ENCODE data around the gene CYP26B1.
A peak's percentile ranks its signal among the peaks of the same experiment; 100 is the strongest.

The CYP26B1 gene

GRCh38 chr2:72124376-72124775, 23.3 kb downstream of the CYP26B1 start:
- DNase-seq (ENCODE audit: low read depth in 2 of 2) = no peak
- TF ChIP-seq, protein P1, sequence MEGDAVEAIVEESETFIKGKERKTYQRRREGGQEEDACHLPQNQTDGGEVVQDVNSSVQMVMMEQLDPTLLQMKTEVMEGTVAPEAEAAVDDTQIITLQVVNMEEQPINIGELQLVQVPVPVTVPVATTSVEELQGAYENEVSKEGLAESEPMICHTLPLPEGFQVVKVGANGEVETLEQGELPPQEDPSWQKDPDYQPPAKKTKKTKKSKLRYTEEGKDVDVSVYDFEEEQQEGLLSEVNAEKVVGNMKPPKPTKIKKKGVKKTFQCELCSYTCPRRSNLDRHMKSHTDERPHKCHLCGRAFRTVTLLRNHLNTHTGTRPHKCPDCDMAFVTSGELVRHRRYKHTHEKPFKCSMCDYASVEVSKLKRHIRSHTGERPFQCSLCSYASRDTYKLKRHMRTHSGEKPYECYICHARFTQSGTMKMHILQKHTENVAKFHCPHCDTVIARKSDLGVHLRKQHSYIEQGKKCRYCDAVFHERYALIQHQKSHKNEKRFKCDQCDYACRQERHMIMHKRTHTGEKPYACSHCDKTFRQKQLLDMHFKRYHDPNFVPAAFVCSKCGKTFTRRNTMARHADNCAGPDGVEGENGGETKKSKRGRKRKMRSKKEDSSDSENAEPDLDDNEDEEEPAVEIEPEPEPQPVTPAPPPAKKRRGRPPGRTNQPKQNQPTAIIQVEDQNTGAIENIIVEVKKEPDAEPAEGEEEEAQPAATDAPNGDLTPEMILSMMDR (IDR thresholded peaks at IDR 0.05; ENCODE audit: low read depth, low read length) = no peak
- no peak overlapping the region for H3K4me3 ChIP-seq (replicated peaks in 1 of 2; ENCODE audit: low read depth in 2 of 2, low read length in 2 of 2)

DNA sequence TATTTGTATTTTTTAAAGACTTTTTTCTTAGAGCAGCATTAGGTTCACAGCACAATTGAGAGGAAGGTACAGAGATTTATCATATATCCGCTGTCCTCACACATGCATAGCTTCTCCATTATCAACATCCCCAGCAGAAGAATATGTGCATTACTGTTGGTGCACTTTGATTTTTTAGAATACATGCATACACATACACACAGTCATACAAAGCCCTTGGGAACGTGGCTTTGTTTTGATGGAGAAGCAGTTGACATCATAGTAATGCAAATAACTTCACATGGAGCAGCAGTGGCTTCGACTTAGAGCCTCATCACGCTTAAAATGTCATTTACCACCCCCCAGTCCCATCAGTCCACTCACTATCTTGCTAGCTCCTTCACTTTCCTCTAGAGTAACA, 26.5 kb downstream of the CYP26B1 start:
- DNase-seq (ENCODE audit: low read depth in 2 of 2) = no peak
- no peak overlapping the region for H3K4me3 ChIP-seq (replicated peaks in 1 of 2; ENCODE audit: low read depth in 2 of 2, low read length in 2 of 2)
- TF ChIP-seq, protein P1 (IDR thresholded peaks at IDR 0.05; ENCODE audit: low read depth, low read length) = no peak

DNA sequence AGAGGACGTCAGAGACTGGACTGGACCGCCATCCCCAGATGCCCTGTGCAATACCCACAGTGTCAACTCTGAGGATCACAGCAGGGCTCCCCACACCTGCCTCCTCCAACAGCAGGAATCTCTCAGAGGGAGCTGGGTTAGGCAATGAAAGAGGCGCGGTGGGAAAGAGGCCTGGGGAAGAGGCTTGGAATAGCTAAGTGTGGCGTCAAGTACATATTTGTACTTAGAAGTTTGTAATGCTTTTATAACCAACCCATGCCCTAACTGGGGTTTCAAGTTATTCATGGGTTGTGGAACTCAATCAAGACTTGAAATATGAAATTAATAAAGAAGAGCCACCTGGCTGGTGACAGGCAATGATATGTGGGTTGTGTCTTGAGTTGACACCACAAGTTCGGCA, 28.7 kb downstream of the CYP26B1 start:
- H3K4me3 ChIP-seq (replicated peaks in 1 of 2; ENCODE audit: low read depth in 2 of 2, low read length in 2 of 2) = no peak overlapping the region
- no peak for DNase-seq (ENCODE audit: low read depth in 2 of 2)
- TF ChIP-seq, protein P1 (IDR thresholded peaks at IDR 0.05; ENCODE audit: low read depth, low read length) = no peak

- DNase-seq (ENCODE audit: low read depth in 2 of 2) = no peak
- H3K4me3 ChIP-seq (replicated peaks in 1 of 2; ENCODE audit: low read depth in 2 of 2, low read length in 2 of 2) = no peak overlapping the region
- TF ChIP-seq, protein P1 (IDR thresholded peaks at IDR 0.05; ENCODE audit: low read depth, low read length) = no peak
Observed at GRCh38 chr2:72118386-72118785, 29.3 kb downstream of the CYP26B1 start.

DNA sequence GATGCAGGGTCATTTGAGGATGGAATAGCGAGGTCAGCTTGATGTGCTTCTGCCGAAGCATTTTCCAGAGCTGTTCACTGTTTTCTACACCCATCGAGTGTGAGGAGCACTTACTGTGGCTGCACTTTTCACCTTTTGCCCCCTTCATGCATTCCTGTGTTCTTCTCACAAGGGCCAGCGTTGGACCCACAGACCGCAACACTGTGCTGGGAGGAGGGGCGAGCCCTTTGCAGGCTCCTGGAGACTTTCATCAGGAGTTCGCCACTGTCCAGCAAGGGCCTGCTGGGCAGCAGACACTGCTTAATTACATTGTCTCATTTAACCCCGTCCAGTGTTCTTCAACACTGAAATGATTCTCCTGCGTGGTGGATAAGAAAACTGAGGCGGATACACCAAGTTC, 29.9 kb downstream of the CYP26B1 start:
- DNase-seq (ENCODE audit: low read depth in 2 of 2) = no peak
- TF ChIP-seq, protein P1 (IDR thresholded peaks at IDR 0.05; ENCODE audit: low read depth, low read length) = no peak
- no peak overlapping the region for H3K4me3 ChIP-seq (replicated peaks in 1 of 2; ENCODE audit: low read depth in 2 of 2, low read length in 2 of 2)

- TF ChIP-seq, protein P1 (IDR thresholded peaks at IDR 0.05; ENCODE audit: low read depth, low read length) = no peak
- DNase-seq (ENCODE audit: low read depth in 2 of 2) = no peak
- H3K4me3 ChIP-seq (replicated peaks in 1 of 2; ENCODE audit: low read depth in 2 of 2, low read length in 2 of 2) = no peak overlapping the region
Observed at GRCh38 chr2:72117029-72117428, 30.6 kb downstream of the CYP26B1 start.

DNA sequence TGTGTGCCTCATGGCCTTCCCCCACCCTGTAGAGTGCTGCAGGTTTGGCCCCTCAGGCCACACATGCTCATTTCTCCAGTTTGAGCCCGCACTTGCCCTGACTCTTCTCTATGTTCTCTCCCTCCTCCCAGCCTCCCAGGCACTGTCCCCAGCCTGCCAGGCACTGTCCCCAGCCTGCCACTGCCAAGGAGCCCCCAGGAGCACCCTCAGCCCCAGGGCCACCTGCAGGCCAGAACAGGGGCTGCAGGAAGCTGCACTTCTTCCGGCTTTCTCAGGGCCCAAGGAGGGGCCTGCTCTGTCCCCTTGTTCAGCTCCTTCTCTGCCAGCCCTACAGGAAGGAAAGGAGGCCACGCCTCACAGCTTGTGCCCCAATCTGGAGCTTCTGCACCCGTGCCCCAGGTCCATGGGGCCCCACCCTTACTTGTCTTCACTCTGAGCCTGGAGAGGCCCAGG, 31.6 kb downstream of the CYP26B1 start:
- TF ChIP-seq, protein P1 (IDR thresholded peaks at IDR 0.05; ENCODE audit: low read depth, low read length) = peak; percentile 45
- H3K4me3 ChIP-seq (replicated peaks in 1 of 2; ENCODE audit: low read depth in 2 of 2, low read length in 2 of 2) = no peak overlapping the region
- peak in 1 of 2 donors; percentile 15 for DNase-seq (ENCODE audit: low read depth in 2 of 2)
